HTERT RPE-1 (cell line): ENCODE results near the gene PEX14.

Experiments used
- in situ Hi-C: fragments of 300-500 bp; cut with MboI; formaldehyde crosslinking; loops from 4 replicates; pipeline ENCODE4 v1.14.3; 2020; ENCODE audit warnings: low sequenced_read_pairs

Gene PEX14

GRCh38 chr1:10515976-10516750 lies 41.4 kb downstream of the PEX14 start:
- in situ Hi-C loops: no loop called here

GRCh38 chr1:10516925-10517676 lies 42.4 kb downstream of the PEX14 start:
- in situ Hi-C loops: no loop called here

- in situ Hi-C loops: no loop called here
These were observed 42.9 kb downstream of the PEX14 start for GRCh38 chr1:10517677-10517982.

- in situ Hi-C loops: no loop called here
These were observed 44.3 kb downstream of the PEX14 start for GRCh38 chr1:10519016-10519417.

- in situ Hi-C loops: no loop called here
These were observed 45.7 kb downstream of the PEX14 start for GRCh38 chr1:10520497-10520896.

- in situ Hi-C loops: no loop called here
These were observed 46.2 kb downstream of the PEX14 start for GRCh38 chr1:10520952-10521351.

- in situ Hi-C loops: no loop called here
These were observed 46.9 kb downstream of the PEX14 start for GRCh38 chr1:10521537-10522157.

GRCh38 chr1:10522322-10522860 lies 47.6 kb downstream of the PEX14 start:
- in situ Hi-C loops: no loop called here

GRCh38 chr1:10525208-10525607 lies 50.5 kb downstream of the PEX14 start:
- in situ Hi-C loops: no loop called here

GRCh38 chr1:10528066-10529014 lies 53.6 kb downstream of the PEX14 start:
- in situ Hi-C loops: no loop called here

GRCh38 chr1:10529091-10529490 lies 54.3 kb downstream of the PEX14 start:
- in situ Hi-C loops: no loop called here

- in situ Hi-C loops: no loop called here
These were observed 55.0 kb downstream of the PEX14 start for GRCh38 chr1:10529765-10530164.

- in situ Hi-C loops: no loop called here
These were observed 55.6 kb downstream of the PEX14 start for GRCh38 chr1:10530281-10530740.

- in situ Hi-C loops: no loop called here
These were observed 56.2 kb downstream of the PEX14 start for GRCh38 chr1:10530756-10531495.

GRCh38 chr1:10532362-10532761 lies 57.6 kb downstream of the PEX14 start:
- in situ Hi-C loops: no loop called here

- in situ Hi-C loops: no loop called here
These were observed 59.8 kb downstream of the PEX14 start for GRCh38 chr1:10534519-10534918.

- in situ Hi-C loops: no loop called here
These were observed 61.5 kb downstream of the PEX14 start for GRCh38 chr1:10536133-10536770.

- in situ Hi-C loops: no loop called here
These were observed 62.5 kb downstream of the PEX14 start for GRCh38 chr1:10537082-10537766.
